ENCODE data around the gene EFHD1.

EFHD1 gene

DNA sequence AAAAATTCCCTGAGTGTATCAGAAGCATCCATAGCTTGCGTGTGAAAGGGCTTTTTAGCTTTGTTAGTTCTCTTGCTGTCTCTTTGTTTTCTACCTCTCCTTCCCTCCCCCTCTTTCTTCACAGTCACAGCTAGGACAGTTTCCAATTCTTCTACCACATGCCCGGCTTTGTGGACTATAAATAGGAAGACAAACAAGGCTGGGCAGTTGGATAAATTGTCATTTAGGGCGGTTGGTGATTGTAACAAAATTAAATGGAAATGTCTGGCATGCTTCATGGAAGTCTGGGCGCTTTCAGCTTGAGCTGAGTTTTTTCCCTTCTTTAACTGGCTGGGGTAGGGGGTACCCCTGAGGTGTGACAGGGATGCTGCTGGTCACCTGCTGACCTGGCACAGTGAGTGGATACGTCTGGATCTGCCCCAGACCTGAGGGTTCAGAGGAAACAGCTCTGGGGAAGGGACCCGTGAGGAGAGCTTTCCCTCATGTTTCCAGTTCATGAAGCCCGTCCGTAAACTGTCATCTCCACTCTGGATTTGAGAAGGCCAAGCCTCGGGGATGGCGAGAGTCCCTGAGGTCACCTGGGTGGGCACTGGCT lies 34.7 kb downstream of the EFHD1 start:
- no peak overlapping the region for H3K27ac ChIP-seq
- H3K27me3 ChIP-seq (ENCODE audit: insufficient read depth, low read depth): no peaks in the 10 kb centered on the region
- no peaks in the 10 kb centered on the region for H3K79me2 ChIP-seq (ENCODE audit: insufficient read depth, low read depth)
- H3K4me2 ChIP-seq: no peak overlapping the region
- no peaks in the 10 kb centered on the region for H3K36me3 ChIP-seq (ENCODE audit: insufficient read depth)
- H2AFZ ChIP-seq (ENCODE audit: low read depth): no peak overlapping the region
- no peaks in the 10 kb centered on the region for H3K4me1 ChIP-seq (ENCODE audit: low read depth, poor library complexity, severe bottlenecking)
- no peak overlapping the region for H3K9ac ChIP-seq
- TF ChIP-seq, protein P1, sequence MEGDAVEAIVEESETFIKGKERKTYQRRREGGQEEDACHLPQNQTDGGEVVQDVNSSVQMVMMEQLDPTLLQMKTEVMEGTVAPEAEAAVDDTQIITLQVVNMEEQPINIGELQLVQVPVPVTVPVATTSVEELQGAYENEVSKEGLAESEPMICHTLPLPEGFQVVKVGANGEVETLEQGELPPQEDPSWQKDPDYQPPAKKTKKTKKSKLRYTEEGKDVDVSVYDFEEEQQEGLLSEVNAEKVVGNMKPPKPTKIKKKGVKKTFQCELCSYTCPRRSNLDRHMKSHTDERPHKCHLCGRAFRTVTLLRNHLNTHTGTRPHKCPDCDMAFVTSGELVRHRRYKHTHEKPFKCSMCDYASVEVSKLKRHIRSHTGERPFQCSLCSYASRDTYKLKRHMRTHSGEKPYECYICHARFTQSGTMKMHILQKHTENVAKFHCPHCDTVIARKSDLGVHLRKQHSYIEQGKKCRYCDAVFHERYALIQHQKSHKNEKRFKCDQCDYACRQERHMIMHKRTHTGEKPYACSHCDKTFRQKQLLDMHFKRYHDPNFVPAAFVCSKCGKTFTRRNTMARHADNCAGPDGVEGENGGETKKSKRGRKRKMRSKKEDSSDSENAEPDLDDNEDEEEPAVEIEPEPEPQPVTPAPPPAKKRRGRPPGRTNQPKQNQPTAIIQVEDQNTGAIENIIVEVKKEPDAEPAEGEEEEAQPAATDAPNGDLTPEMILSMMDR (conservative IDR thresholded peaks at IDR 0.05; ENCODE audit: low read depth, low read length): no peak
- no peak overlapping the region for H3K4me3 ChIP-seq (IDR thresholded peaks at IDR 0.05; ENCODE audit: insufficient read depth, low read depth, low read length)
- H4K20me1 ChIP-seq (ENCODE audit: insufficient read depth): no peaks in the 10 kb centered on the region

DNA sequence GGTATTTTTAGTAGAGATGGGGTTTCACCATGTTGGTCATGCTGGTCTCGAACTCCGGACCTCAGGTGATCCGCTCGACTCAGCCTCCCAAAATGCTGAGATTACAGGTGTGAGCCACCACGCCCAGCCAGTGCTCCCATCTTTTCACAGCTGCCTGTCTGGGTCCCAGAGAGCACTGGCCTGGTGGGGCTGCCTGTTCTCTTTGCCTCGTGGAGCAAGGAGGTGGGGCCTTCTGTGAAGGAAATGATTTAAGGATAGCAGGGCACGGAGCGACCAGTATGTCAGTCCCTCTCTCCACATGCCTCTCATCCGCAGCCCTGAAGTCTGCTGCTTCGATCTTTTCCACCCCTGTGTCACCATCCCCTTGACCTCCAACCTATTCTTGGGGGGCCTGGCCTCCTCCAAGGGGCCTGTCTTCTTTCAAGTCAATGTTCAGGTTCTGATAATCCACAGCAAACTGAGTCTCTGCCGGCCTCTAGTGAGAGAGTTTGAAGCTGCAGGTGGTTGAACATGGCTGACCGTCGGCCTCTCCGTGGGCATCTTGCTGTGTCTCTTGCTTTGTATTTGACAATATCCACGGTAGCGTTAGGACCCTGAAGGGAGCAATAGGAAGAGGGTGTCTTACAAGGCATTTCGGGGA lies 35.5 kb downstream of the EFHD1 start:
- H3K4me3 ChIP-seq (IDR thresholded peaks at IDR 0.05; ENCODE audit: insufficient read depth, low read depth, low read length): no peak overlapping the region
- no peak overlapping the region for H3K4me2 ChIP-seq
- H3K27me3 ChIP-seq (ENCODE audit: insufficient read depth, low read depth): no peaks in the 10 kb centered on the region
- H3K4me1 ChIP-seq (ENCODE audit: low read depth, poor library complexity, severe bottlenecking): no peaks in the 10 kb centered on the region
- no peak overlapping the region for H3K9ac ChIP-seq
- H3K79me2 ChIP-seq (ENCODE audit: insufficient read depth, low read depth): no peaks in the 10 kb centered on the region
- no peaks in the 10 kb centered on the region for H4K20me1 ChIP-seq (ENCODE audit: insufficient read depth)
- no peak overlapping the region for H3K27ac ChIP-seq
- H3K36me3 ChIP-seq (ENCODE audit: insufficient read depth): no peaks in the 10 kb centered on the region
- no peak overlapping the region for H2AFZ ChIP-seq (ENCODE audit: low read depth)
- TF ChIP-seq, protein P1 (conservative IDR thresholded peaks at IDR 0.05; ENCODE audit: low read depth, low read length): no peak

DNA sequence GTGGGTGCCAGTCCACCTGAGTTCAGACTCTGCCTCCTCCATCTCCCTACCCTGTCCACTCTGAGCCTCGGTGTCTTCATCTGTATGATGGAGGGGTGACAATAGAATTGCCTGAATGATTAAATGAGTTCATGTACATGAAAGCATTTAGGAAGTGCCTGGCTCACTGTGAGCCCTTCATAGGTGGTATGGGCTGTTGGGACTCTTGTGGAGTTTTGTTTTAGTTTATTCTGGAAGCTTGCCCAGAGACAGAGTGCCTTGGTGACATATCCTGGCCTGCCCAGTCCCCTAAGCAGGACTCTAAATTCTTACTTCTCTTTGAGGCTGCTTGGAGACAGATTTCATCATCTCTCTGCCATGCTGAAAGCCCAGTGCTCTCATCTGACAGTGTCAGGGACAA lies 39.2 kb downstream of the EFHD1 start:
- H3K79me2 ChIP-seq (ENCODE audit: insufficient read depth, low read depth): no peaks in the 10 kb centered on the region
- TF ChIP-seq, protein P1 (conservative IDR thresholded peaks at IDR 0.05; ENCODE audit: low read depth, low read length): no peak
- no peaks in the 10 kb centered on the region for H4K20me1 ChIP-seq (ENCODE audit: insufficient read depth)
- no peaks in the 10 kb centered on the region for H3K36me3 ChIP-seq (ENCODE audit: insufficient read depth)
- H3K27me3 ChIP-seq (ENCODE audit: insufficient read depth, low read depth): no peaks in the 10 kb centered on the region
- H3K4me1 ChIP-seq (ENCODE audit: low read depth, poor library complexity, severe bottlenecking): no peaks in the 10 kb centered on the region
- no peak overlapping the region for H3K9ac ChIP-seq
- no peak overlapping the region for H2AFZ ChIP-seq (ENCODE audit: low read depth)
- no peak overlapping the region for H3K4me2 ChIP-seq
- no peak overlapping the region for H3K27ac ChIP-seq
- H3K4me3 ChIP-seq (IDR thresholded peaks at IDR 0.05; ENCODE audit: insufficient read depth, low read depth, low read length): no peak overlapping the region

DNA sequence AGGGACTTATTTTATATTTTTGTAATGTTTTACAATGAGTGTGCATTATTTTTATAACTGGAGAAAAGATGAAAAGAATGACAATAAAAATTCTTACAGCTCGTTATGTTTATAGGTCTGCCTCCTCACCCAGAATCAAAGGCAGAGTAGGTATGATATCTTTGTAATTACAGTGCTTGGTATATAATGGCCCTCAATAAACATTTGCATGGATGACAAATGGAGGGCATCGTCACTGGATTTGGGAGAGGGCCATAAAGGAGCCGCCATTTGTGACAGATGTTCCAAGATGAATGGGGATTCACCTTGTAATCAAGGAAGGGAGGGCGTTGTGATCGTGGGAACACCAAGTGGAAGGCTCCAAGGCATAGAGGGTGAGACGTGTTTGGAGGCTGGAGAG lies 41.1 kb downstream of the EFHD1 start:
- H3K4me1 ChIP-seq (ENCODE audit: low read depth, poor library complexity, severe bottlenecking): no peaks in the 10 kb centered on the region
- no peaks in the 10 kb centered on the region for H4K20me1 ChIP-seq (ENCODE audit: insufficient read depth)
- H3K4me2 ChIP-seq: no peak overlapping the region
- TF ChIP-seq, protein P1 (conservative IDR thresholded peaks at IDR 0.05; ENCODE audit: low read depth, low read length): no peak
- H3K27me3 ChIP-seq (ENCODE audit: insufficient read depth, low read depth): no peaks in the 10 kb centered on the region
- no peak overlapping the region for H2AFZ ChIP-seq (ENCODE audit: low read depth)
- H3K79me2 ChIP-seq (ENCODE audit: insufficient read depth, low read depth): no peaks in the 10 kb centered on the region
- no peak overlapping the region for H3K9ac ChIP-seq
- no peaks in the 10 kb centered on the region for H3K36me3 ChIP-seq (ENCODE audit: insufficient read depth)
- no peak overlapping the region for H3K4me3 ChIP-seq (IDR thresholded peaks at IDR 0.05; ENCODE audit: insufficient read depth, low read depth, low read length)
- H3K27ac ChIP-seq: no peak overlapping the region
